ENCODE measurements around the gene SF3B3. TPM values are rescaled to one million over a fixed set of nuclear protein-coding genes. Genes with fewer than 3 reads are reported as not detected.

Gene SF3B3
- total RNA-seq, 1 donor from 2014 or later: 129 TPM

DNA sequence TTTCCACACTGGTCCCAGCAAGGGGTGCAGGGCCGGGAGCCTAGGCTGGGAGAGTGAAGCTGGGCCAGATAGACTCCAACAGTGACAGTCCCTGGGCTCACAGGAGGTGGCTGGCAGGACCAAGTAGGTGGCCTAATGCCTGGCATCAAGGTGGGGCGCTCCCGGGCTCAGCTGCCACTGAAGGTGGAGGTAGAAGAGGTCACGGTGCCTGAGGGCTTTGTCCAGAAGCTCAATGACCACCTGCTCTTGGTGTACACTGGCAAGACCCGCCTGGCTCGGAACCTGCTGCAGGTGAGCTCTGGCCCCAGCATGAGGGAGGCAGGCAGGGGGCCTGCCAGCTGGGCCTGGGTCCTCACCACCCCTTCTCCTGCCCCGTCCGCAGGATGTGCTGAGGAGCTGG lies 45.4 kb upstream of the SF3B3 start:
- intact Hi-C loops (cut with micrococcal nuclease): no loop called here
- H3K27me3 ChIP-seq (ENCODE audit: low read depth): no peaks in the 10 kb centered on the region
- no peak for DNase-seq
- H3K4me3 ChIP-seq: no peak overlapping the region
- H3K36me3 ChIP-seq: peaks cover 62% of the 10 kb centered on the region
- H3K9me3 ChIP-seq (replicated peaks): no peaks in the 10 kb centered on the region
- H3K27ac ChIP-seq (replicated peaks): peak overlapping the region; percentile 83
- no peak for TF ChIP-seq CTCF (IDR thresholded peaks at IDR 0.05; ENCODE audit: borderline replicate concordance)
- peaks cover 46% of the 10 kb centered on the region for H3K4me1 ChIP-seq

DNA sequence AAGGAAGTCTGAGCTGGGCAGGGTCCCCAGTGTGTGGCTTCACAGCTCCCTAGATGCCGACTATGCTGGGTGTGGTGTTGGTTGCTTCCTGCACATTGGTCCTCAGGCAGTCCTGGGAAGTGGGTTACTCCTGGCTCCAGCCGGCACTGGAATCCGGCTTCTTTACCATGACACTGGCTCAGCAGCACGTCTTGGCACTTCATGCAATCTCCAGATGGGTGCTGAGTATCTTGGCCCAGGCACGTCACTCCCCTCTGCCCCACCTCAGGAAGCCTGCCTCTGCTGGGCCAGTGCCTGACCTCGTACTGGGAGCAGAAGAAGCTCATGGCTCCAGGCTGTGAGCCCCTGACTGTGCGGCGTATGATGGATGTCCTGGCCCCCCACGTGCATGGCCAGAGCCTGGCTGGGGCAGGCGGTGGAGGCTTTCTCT lies 44.7 kb upstream of the SF3B3 start:
- Histone ChIP-seq H3K36me3 (peaks cover 62% of the 10 kb centered on the region), H3K4me3 (no peak overlapping the region), H3K4me1 (peaks cover 46% of the 10 kb centered on the region), H3K27ac (replicated peaks) (peak overlapping the region; percentile 83), H3K9me3 (replicated peaks) (no peaks in the 10 kb centered on the region), H3K27me3 (ENCODE audit: low read depth) (no peaks in the 10 kb centered on the region)
- TF ChIP-seq CTCF (IDR thresholded peaks at IDR 0.05; ENCODE audit: borderline replicate concordance): no peak
- intact Hi-C loops (cut with micrococcal nuclease): no loop called here
- peak; percentile 36 for DNase-seq

- Histone ChIP-seq H3K27me3 (ENCODE audit: low read depth) (no peaks in the 10 kb centered on the region), H3K9me3 (replicated peaks) (no peaks in the 10 kb centered on the region), H3K36me3 (peaks cover 54% of the 10 kb centered on the region), H3K4me1 (peaks cover 46% of the 10 kb centered on the region), H3K4me3 (no peak overlapping the region), H3K27ac (replicated peaks) (peak overlapping the region; percentile 83)
- no peak for DNase-seq
- no peak for TF ChIP-seq CTCF (IDR thresholded peaks at IDR 0.05; ENCODE audit: borderline replicate concordance)
- intact Hi-C loops (cut with micrococcal nuclease): no loop called here
These were observed 43.2 kb upstream of the SF3B3 start for GRCh38 chr16:70480127-70481105.

DNA sequence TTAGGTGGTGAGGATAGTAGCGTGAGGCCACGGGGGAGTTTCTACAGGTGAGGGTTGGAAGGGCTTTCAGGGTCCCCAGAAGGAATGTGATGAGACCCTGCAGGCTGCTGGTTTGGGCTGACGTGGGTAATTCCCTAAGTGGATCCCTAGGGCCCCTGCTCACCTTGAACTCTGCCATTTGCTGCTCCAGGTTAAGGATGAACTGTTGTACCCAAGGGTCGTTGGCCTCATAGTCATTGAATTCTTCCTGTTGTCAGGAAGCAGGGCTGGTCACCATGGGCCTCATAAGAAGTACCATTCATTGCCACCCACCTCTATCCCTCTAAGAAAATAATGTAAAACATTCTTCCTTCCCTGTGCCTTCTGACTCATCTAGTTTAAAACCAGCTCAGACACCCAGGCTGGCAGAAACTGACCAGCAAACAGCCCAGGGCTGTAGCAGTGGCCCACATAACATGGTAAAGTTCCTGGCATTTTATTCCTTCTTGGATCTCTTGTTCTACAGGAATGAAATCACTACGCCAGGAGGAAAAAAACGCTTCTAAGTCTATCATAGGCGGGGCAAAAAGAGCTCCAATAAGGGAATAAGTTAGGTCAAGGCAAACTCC lies 41.6 kb upstream of the SF3B3 start:
- no peak for DNase-seq
- Histone ChIP-seq H3K36me3 (peaks cover 64% of the 10 kb centered on the region), H3K9me3 (replicated peaks) (no peaks in the 10 kb centered on the region), H3K4me3 (no peak overlapping the region), H3K27me3 (ENCODE audit: low read depth) (no peaks in the 10 kb centered on the region), H3K4me1 (peaks cover 34% of the 10 kb centered on the region), H3K27ac (replicated peaks) (no peak overlapping the region)
- intact Hi-C loops (cut with micrococcal nuclease): no loop called here
- TF ChIP-seq CTCF (IDR thresholded peaks at IDR 0.05; ENCODE audit: borderline replicate concordance): no peak

GRCh38 chr16:70482624-70483023 lies 41.0 kb upstream of the SF3B3 start:
- intact Hi-C loops (cut with micrococcal nuclease): no loop called here
- Histone ChIP-seq H3K36me3 (peaks cover 70% of the 10 kb centered on the region), H3K4me1 (peaks cover 28% of the 10 kb centered on the region), H3K27me3 (ENCODE audit: low read depth) (no peaks in the 10 kb centered on the region), H3K9me3 (replicated peaks) (no peaks in the 10 kb centered on the region), H3K4me3 (no peak overlapping the region), H3K27ac (replicated peaks) (no peak overlapping the region)
- no peak for DNase-seq
- TF ChIP-seq CTCF (IDR thresholded peaks at IDR 0.05; ENCODE audit: borderline replicate concordance): no peak
